ENCODE measurements around the gene NSF.

The NSF gene

GRCh38 chr17:46800573-46800972, 210.1 kb downstream of the NSF start:
- DNase-seq (ENCODE audit: low read depth) = no peak

GRCh38 chr17:46802800-46803199, 212.3 kb downstream of the NSF start:
- DNase-seq (ENCODE audit: low read depth) = no peak

GRCh38 chr17:46803544-46803943, 213.1 kb downstream of the NSF start:
- DNase-seq (ENCODE audit: low read depth) = no peak

- no peak for DNase-seq (ENCODE audit: low read depth)
Observed at GRCh38 chr17:46805771-46806170, 215.3 kb downstream of the NSF start.

Data from ELR (cell line).